ENCODE measurements around the gene SAC3D1. TPM values are rescaled to one million over a fixed set of nuclear protein-coding genes. Genes with fewer than 3 reads are reported as not detected.

Gene SAC3D1
- total and polyA plus RNA-seq, 9 of the 15 experiments (the other 6 are each of a cell fraction or from before 2014, with no cell fraction given): 0.20 to 35.2 (median 5.8) TPM

GRCh38 chr11:65071907-65072630, 31.1 kb downstream of the SAC3D1 start:
- POLR2A ChIA-PET: interaction anchor here (0.7 kb wide), 1 partner anchor 10 kb away, joined by 3 read pairs; no protein-coding TSS in a partner anchor
- Histone ChIP-seq H4K20me1 (replicated peaks; ENCODE audit: control insufficient read depth, insufficient read depth, low read length) (no peaks in the 10 kb centered on the region), H3K9ac (ENCODE audit: insufficient read depth in 1 of 2, low read depth in 2 of 2, low read length in 2 of 2) (peak overlapping the region in 1 of 2 experiments; percentile 15; a peak in 1 of 4 replicates), H3K4me3 (no peak overlapping the region), H3K36me3 (ENCODE audit: control insufficient read depth, insufficient read depth, low read length) (peaks cover 15% of the 10 kb centered on the region), H3K9me1 (ENCODE audit: control insufficient read depth, insufficient read depth, low read length) (no peaks in the 10 kb centered on the region), H3K27me3 (ENCODE audit: control insufficient read depth in 2 of 2, insufficient read depth in 2 of 2, low read length in 2 of 2) (no peaks in the 10 kb centered on the region), H3K4me1 (replicated peaks in 1 of 2; ENCODE audit: control insufficient read depth in 2 of 2, insufficient read depth in 2 of 2, low read length in 2 of 2) (peaks cover 0 to 7% of the 10 kb centered on the region in 2 experiments; a peak in 2 of 5 replicates), H3K9me3 (replicated peaks; ENCODE audit: control insufficient read depth, insufficient read depth, low read depth, low read length) (no peaks in the 10 kb centered on the region), H3K27ac (ENCODE audit: extremely low read depth, low read depth, low read length) (no peak overlapping the region), H3K4me2 (ENCODE audit: insufficient read depth, low read length) (no peak overlapping the region), H2AFZ (ENCODE audit: low read depth, low read length) (no peak overlapping the region), H3K79me2 (ENCODE audit: control insufficient read depth, insufficient read depth, low read length) (no peaks in the 10 kb centered on the region; the same call in 2 of the 3 replicates)
- DNase-seq (ENCODE audit: extremely low read depth in 1 of 4, low spot score in 3 of 4) (no peak), FAIRE-seq (peak; percentile 44), ATAC-seq (no peak)
- in situ Hi-C loops (cut with MboI) (no loop called here), intact Hi-C loops (cut with micrococcal nuclease) (no loop called here)
- CTCF ChIA-PET (ENCODE audit: low intra/inter-chr PET ratio): no interaction called here
- 22% methylated on average over 4 of the region's 4 CpGs for WGBS (ENCODE audit: insufficient coverage, low coverage, missing lambda C conversion rate)
- BruUV-seq (replicated peaks): no TSS peak
- TF ChIP-seq ZNF253 (CRISPR knock-in tag; conservative IDR thresholded peaks at IDR 0.05) (no peak), ZNF780A (CRISPR knock-in tag; IDR thresholded peaks at IDR 0.05) (no peak), RBM17 (IDR thresholded peaks at IDR 0.05; ENCODE audit: borderline replicate concordance, low read depth, low read length) (no peak), NR4A1 (CRISPR knock-in tag; IDR thresholded peaks at IDR 0.05) (no peak), NR4A1 (tag; IDR thresholded peaks at IDR 0.05) (no peak), JUN (IDR thresholded peaks at IDR 0.05; ENCODE audit: borderline replicate concordance, low read depth, low read length) (no peak), JUN (CRISPR knock-in tag; IDR thresholded peaks at IDR 0.05; ENCODE audit: borderline replicate concordance) (no peak), NCOA6 (IDR thresholded peaks at IDR 0.05) (no peak), CUX1 (CRISPR knock-in tag; IDR thresholded peaks at IDR 0.05) (no peak), PML (IDR thresholded peaks at IDR 0.05; ENCODE audit: low read length) (no peak), IRF1 (CRISPR knock-in tag; IDR thresholded peaks at IDR 0.05; ENCODE audit: borderline replicate concordance) (no peak), RHOXF2B (CRISPR knock-in tag; conservative IDR thresholded peaks at IDR 0.05) (no peak)
